Activated CD4-positive, alpha-beta T cell treated with anti-CD3 and anti-CD28 coated beads, Interleukin-2, amount 50 U/mL, for 1 hour (primary cell): ENCODE measurements around the gene IFT52.
A peak's percentile ranks its signal among the peaks of the same experiment; 100 is the strongest.

Source experiments
- DNase-seq: peaks from one replicate; pipeline ENCODE4 v3.0.0-alpha.2; 2020

IFT52 gene

GRCh38 chr20:43590392-43591303 is at the start of gene IFT52:
Gene IFT52 (plus strand): TSS chr20:43590937. CDS start chr20:43594699, 3,762 bp downstream.
- peak; percentile 85 for DNase-seq

DNA sequence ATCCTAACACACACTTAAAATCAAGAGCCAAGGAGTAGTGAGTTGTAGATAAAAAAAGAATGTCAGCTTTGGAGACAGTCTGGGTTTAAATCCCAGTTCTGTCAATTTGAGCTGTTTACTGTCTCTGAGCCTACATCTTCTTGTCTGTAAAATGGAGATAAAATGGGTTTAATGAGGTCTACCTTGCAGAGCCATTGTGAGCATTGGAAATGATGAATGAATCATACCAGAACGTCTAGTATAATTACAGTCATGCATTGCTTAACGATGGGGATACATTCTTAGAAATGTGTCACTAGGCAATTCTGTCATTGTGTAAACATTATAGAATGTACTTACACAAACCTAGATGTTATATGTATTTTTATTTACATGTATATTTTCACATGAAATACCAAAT is 49.5 kb upstream of the IFT52 start:
- no peak for DNase-seq

- no peak for DNase-seq
Measured at GRCh38 chr20:43542161-43542560, 48.6 kb upstream of the IFT52 start.

DNA sequence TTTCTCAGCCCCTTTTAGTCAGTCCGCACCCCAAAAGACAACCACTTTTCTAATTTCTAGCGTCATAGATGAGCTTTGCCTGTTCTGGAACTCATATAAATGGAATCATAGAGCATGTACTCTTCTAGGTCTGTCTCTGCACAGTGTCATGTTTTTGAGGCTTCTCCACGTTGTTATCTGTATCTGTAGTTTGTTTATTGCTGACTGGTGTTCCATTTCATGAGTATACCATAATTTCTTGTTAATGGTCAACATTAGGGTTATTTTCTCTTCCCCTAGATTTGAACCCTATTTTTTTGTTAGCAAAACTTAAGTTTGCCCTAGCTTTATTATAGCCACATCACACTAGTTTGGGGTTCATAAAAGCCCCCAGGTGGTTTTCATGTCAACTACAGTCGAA is 48.1 kb upstream of the IFT52 start:
- no peak for DNase-seq

- DNase-seq: no peak
Measured at GRCh38 chr20:43543138-43543537, 47.6 kb upstream of the IFT52 start.

- no peak for DNase-seq
Measured at GRCh38 chr20:43544501-43544900, 46.2 kb upstream of the IFT52 start.

DNA sequence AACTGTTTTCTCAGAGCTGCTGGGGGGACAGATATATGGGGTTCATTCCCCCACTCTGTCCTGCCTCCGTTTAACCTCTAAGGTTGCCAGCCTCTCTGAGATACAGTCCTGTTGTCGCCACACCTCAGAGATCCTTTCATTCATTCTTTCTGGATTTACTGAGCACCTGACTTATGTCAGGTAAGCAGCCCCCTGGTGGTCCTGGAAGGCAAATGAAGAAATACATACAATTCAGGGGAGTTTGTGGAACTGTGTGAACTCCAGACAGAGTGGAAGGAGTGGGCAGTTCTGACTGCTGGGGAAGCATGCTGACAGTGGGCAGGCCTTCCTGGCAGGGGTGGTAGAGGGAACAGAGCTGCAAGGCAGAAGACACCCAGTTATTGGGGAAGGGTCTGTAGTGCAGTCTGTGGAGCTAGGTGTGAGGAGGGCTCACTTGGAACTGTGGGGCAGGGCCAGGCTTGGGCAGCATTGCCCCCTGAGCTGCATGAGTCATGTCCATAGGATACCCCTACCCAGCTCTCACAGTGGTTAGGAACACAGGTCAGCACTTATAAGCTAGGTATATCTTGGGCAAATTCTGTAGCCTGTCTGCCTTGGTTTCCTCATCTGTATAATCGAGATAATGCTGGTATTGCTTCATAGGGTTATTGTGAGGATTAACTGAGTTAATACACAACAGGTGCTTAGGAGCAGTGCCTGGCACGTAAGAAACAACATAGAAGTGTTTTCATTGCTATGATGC is 44.7 kb upstream of the IFT52 start:
- no peak for DNase-seq

DNA sequence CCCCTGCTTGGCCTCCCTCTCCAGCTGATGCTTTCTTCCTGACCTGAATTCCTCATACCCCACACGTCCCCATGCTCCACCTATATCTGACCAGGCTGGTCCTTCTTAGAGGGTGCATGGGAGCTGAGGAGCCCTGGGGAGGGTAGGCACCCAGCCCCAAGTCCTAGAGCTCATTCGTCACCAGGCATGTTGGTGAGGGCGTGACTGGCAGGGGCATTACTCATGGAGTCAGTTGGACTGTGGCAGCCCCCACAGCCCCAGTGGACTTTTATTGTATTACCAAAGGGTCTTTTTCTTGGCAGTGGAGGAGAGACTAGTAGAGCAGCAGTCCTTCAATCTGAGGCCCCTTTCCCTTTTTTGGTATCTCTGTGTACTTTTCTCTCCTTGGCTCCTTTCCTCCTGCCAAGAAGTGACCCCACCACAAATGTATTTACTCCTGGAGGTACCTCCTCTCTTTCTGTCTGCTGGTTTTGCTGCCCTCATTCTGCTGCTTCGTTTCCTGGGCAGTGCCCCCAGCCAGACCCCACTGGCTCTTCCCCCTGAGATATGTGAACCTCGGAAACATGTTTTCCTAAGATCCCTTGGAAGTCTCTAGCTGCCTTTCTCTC is 42.4 kb upstream of the IFT52 start:
- DNase-seq: no peak

DNA sequence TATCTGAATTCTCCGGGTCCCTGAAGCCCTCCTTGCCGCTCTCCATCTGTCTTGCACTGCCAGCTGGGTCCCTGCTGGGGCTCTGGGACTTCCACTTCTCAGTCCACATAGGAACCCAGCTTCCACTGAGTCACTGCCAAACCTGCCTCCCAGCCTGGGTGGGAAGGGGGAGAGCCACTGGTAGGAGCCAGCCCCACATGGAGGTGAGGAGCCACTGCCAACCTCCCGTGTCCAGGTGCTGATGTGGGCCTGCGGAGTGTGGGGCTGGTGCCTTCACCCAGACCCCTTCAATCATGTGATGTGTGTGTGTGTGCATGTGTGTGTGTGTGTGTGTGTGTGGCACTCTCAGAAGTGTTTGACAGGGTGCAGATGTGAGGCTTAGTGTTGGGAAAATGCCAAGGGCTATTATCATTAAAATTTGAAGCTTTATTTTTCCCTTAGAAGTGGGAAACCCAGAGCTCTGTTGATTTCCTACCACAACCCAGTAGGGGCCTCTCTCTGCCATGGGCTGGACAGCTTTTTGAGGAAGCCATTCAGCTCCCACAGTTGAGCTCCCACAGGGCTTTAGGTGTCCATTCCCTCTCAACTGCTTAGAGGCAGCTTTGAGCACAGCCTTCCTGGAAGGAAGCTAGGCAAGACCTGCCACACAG is 41.2 kb upstream of the IFT52 start:
- DNase-seq: no peak

DNA sequence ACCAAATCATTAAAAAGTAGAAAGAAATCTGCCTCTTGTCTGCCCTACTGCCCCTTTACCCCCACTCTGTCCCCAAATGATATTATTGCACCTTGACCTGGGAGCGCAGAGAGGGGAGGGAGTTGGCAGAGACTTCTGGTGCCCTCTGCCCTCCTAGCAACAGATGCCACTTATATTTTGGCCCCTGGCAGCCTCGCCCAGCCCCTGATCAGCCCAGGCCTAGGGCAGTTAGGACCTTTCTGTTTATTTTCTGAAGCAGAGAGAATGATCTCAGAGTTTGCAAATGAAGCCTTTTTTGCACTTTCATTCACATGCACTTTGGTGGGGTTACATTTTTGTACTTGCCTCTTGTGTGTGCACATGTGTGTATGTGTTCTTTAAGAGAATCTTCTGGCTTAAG is 40.3 kb upstream of the IFT52 start:
- no peak for DNase-seq

DNA sequence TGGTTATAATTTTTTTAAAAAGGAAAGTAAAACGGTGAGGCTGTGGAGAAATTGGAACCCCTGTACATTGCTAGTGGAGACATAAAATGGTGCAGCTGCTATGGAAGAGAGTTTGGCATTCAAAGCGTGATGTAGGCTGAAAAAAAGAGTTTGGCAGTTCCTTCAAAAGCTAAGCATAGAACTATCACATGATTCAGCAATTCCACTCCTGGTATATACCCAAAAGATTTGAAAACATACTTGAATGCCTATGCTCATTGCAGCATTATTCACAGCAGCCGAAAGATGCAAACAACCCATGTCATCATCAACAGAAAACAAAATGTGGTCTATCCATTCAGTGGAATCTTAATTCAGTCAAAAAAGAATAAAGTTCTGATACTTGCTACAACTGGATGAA is 36.4 kb upstream of the IFT52 start:
- DNase-seq: no peak

- no peak for DNase-seq
Measured at GRCh38 chr20:43558412-43559146, 32.2 kb upstream of the IFT52 start, which contains the start of gene SGK2. Gene SGK2 (plus strand): TSS chr20:43559027. CDS start chr20:43566496, 7,469 bp downstream.

GRCh38 chr20:43559147-43559987 is 31.4 kb upstream of the IFT52 start:
- no peak for DNase-seq

GRCh38 chr20:43560974-43561373 is 29.8 kb upstream of the IFT52 start:
- no peak for DNase-seq

DNA sequence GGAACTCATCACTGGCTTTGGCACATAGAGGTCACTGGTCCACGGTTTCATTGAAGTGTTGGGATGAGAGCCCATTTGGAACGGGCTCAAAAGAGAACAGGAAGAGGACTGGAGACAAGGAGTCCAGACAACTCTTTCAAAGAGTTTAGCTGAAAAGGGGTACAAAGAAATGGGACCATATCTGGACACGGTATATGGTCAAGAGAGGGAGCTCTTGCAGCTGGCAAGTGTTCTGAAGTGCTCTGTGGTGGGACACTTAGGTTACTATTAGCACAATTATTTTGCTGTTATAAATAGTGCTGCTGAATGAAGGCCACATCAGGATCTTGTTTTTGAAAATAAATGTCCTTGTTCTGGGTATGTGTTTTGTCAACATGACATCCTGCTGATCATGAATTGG is 27.3 kb upstream of the IFT52 start:
- no peak for DNase-seq

GRCh38 chr20:43563991-43564390 is 26.7 kb upstream of the IFT52 start:
- no peak for DNase-seq

DNA sequence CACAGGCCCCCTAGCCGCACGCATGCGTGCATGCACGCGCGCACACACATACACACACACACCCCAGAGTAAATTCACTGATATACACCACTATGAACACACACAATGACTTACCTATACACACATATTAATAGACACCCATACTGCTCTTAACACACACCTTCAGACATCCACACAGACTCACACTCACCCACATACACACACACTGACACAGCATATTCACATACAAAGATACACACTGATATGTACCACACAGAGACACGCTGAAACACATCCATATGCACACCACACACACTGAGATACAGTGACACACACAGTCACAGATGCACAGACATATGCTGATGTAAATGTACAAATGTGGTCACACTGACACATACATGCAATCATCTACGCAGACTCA is 26.3 kb upstream of the IFT52 start:
- DNase-seq: no peak

GRCh38 chr20:43564993-43565757 is 25.6 kb upstream of the IFT52 start:
- DNase-seq: no peak

DNA sequence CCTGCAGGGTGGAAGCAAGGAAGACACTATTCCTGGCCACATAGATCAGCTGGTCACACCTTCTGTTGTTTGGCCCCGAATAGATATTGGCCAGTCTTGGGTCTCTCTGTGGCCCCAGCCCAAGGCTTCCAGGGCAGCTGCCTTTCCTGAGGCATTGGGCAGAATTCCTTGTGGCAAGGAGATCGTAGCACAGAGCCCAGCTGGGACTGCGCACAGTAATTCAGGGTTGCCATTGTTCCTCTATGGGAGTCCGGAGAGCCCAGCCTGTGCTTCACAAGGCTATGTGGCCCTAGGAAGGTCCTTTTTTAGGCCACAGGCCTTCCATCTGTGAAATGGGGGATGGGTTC is 25.0 kb upstream of the IFT52 start:
- no peak for DNase-seq

GRCh38 chr20:43567477-43567876 is 23.3 kb upstream of the IFT52 start:
- DNase-seq: no peak

- DNase-seq: no peak
Measured at GRCh38 chr20:43568706-43569105, 22.0 kb upstream of the IFT52 start.
